ENCODE results near the gene DCTN4. TPM values are rescaled to one million over a fixed set of nuclear protein-coding genes. Genes with fewer than 3 reads are reported as not detected.

DCTN4 gene
- total and polyA plus RNA-seq, 9 of the 15 experiments (the other 6 are each of a cell fraction or from before 2014, with no cell fraction given) = 20.4 to 64.9 (median 49.9) TPM

DNA sequence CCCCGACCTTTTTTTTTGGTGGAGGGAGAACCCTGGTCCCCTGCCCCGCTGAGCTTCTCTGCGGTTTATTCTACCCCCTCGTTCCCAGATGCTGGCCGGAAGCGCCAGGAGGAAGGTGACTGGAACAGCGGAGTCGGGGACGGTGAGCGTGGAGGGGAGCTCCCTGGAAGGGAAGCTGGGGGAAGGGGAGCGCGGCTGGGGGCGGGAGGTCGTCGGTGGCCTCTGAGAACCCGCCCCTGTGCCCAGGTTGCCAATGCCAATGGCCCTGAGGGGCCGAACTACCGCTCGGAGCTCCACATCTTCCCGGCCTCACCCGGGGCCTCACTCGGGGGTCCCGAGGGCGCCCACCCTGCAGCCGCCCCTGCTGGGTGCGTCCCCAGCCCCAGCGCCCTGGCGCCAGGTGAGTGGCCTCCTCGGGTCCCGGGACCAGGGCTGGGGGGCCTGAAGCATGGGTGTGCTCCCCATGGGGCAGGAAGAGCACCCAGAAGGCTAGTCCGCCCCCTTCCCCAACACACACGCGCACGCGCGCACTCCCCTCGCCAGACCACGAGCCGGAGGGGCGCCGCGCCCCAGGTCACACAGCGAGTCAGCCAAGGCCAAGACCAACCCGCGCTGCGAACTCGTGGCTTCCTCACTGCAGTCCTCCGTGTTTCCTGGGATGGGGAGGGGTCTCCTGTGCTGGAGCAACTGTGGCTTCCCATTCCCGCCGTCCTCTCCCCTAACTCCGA lies 87.1 kb downstream of the DCTN4 start (continued):
- TF ChIP-seq, protein P1, sequence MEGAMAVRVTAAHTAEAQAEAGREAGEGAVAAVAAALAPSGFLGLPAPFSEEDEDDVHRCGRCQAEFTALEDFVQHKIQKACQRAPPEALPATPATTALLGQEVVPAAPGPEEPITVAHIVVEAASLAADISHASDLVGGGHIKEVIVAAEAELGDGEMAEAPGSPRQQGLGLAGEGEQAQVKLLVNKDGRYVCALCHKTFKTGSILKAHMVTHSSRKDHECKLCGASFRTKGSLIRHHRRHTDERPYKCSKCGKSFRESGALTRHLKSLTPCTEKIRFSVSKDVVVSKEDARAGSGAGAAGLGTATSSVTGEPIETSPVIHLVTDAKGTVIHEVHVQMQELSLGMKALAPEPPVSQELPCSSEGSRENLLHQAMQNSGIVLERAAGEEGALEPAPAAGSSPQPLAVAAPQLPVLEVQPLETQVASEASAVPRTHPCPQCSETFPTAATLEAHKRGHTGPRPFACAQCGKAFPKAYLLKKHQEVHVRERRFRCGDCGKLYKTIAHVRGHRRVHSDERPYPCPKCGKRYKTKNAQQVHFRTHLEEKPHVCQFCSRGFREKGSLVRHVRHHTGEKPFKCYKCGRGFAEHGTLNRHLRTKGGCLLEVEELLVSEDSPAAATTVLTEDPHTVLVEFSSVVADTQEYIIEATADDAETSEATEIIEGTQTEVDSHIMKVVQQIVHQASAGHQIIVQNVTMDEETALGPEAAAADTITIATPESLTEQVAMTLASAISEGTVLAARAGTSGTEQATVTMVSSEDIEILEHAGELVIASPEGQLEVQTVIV (CRISPR knock-in tag; IDR thresholded peaks at IDR 0.05; ENCODE audit: borderline replicate concordance) = no peak
- TF ChIP-seq, protein P2, sequence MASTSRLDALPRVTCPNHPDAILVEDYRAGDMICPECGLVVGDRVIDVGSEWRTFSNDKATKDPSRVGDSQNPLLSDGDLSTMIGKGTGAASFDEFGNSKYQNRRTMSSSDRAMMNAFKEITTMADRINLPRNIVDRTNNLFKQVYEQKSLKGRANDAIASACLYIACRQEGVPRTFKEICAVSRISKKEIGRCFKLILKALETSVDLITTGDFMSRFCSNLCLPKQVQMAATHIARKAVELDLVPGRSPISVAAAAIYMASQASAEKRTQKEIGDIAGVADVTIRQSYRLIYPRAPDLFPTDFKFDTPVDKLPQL (IDR thresholded peaks at IDR 0.05; ENCODE audit: extremely low read depth, insufficient read length) = no peak
- TF ChIP-seq, protein P3, sequence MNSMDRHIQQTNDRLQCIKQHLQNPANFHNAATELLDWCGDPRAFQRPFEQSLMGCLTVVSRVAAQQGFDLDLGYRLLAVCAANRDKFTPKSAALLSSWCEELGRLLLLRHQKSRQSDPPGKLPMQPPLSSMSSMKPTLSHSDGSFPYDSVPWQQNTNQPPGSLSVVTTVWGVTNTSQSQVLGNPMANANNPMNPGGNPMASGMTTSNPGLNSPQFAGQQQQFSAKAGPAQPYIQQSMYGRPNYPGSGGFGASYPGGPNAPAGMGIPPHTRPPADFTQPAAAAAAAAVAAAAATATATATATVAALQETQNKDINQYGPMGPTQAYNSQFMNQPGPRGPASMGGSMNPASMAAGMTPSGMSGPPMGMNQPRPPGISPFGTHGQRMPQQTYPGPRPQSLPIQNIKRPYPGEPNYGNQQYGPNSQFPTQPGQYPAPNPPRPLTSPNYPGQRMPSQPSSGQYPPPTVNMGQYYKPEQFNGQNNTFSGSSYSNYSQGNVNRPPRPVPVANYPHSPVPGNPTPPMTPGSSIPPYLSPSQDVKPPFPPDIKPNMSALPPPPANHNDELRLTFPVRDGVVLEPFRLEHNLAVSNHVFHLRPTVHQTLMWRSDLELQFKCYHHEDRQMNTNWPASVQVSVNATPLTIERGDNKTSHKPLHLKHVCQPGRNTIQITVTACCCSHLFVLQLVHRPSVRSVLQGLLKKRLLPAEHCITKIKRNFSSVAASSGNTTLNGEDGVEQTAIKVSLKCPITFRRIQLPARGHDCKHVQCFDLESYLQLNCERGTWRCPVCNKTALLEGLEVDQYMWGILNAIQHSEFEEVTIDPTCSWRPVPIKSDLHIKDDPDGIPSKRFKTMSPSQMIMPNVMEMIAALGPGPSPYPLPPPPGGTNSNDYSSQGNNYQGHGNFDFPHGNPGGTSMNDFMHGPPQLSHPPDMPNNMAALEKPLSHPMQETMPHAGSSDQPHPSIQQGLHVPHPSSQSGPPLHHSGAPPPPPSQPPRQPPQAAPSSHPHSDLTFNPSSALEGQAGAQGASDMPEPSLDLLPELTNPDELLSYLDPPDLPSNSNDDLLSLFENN (IDR thresholded peaks at IDR 0.05; ENCODE audit: low read depth in 2 of 2, low read length in 2 of 2) = no peak
- no peak for TF ChIP-seq KDM1A (IDR thresholded peaks at IDR 0.05)
